ENCODE results near the gene KIF1C. TPM values are rescaled to one million over a fixed set of nuclear protein-coding genes. Genes with fewer than 3 reads are reported as not detected.

Gene KIF1C
- total and polyA plus RNA-seq, 9 of the 15 experiments (the other 6 are each of a cell fraction or from before 2014, with no cell fraction given) = 0.38 to 68.4 (median 25.1) TPM

- no peak for TF ChIP-seq ZNF354B (CRISPR knock-in tag; IDR thresholded peaks at IDR 0.05)
- peak; percentile 42; the same call in 1 of the 2 replicates for TF ChIP-seq ATF7 (IDR thresholded peaks at IDR 0.05)
- peak; percentile 56 for TF ChIP-seq IRF9 (tag; IDR thresholded peaks at IDR 0.05)
- peak; percentile 19 for TF ChIP-seq FOS (IDR thresholded peaks at IDR 0.05; ENCODE audit: extremely low read depth, insufficient read length)
- TF ChIP-seq ATF4 (CRISPR knock-in tag; IDR thresholded peaks at IDR 0.05) = peak; percentile 92
- TF ChIP-seq EP300 (IDR thresholded peaks at IDR 0.05; ENCODE audit: low read length) = peak; percentile 51; the same call in 1 of the 2 replicates
- TF ChIP-seq ZNF644 (tag; IDR thresholded peaks at IDR 0.05; ENCODE audit: low read depth) = 0 out of 2 replicates have a peak, but pooled peaks have one; percentile 34
- no peak for TF ChIP-seq ZNF143 (CRISPR knock-in tag; IDR thresholded peaks at IDR 0.05)
- TF ChIP-seq POLR2H (tag; IDR thresholded peaks at IDR 0.05; ENCODE audit: low read depth) = peak; percentile 49; the same call in 1 of the 2 replicates
- TF ChIP-seq MYC (IDR thresholded peaks at IDR 0.05; ENCODE audit: low read depth, low read length) = 0 out of 2 replicates have a peak, but pooled peaks have one; percentile 5
- no peak for TF ChIP-seq MYC (CRISPR knock-in tag; IDR thresholded peaks at IDR 0.05; ENCODE audit: borderline replicate concordance, low read depth)
- TF ChIP-seq CEBPG (CRISPR knock-in tag; IDR thresholded peaks at IDR 0.05) = peak; percentile 94
- peak in 1 of 2 experiments; percentile 94; a peak in 2 of 4 replicates for TF ChIP-seq CEBPG (tag; conservative IDR thresholded peaks at IDR 0.05 in 1 of 2, IDR thresholded peaks at IDR 0.05 in 1 of 2)
- peak; percentile 42; the same call in 1 of the 2 replicates for TF ChIP-seq EP400 (IDR thresholded peaks at IDR 0.05)
- TF ChIP-seq L3MBTL2 (IDR thresholded peaks at IDR 0.05) = 0 out of 2 replicates have a peak, but pooled peaks have one; percentile 26
- TF ChIP-seq ZSCAN32 (CRISPR knock-in tag; IDR thresholded peaks at IDR 0.05) = peak; percentile 61; the same call in 1 of the 2 replicates
- TF ChIP-seq ZNF395 (CRISPR knock-in tag; IDR thresholded peaks at IDR 0.05) = 0 out of 2 replicates have a peak, but pooled peaks have one; percentile 61
- TF ChIP-seq ARID1B (IDR thresholded peaks at IDR 0.05) = peak; percentile 45; the same call in 1 of the 2 replicates
Measured at GRCh38 chr17:4969047-4969550, 28.7 kb upstream of the KIF1C start (continued).

Measured in K562 (cell line).